GM12878 (cell line): ENCODE results near the gene CHRNE. TPM values are rescaled to one million over a fixed set of nuclear protein-coding genes. Genes with fewer than 3 reads are reported as not detected.

Experiments used
- ATAC-seq: fragments of 200-7000 bp; cut with Tn5 transposase; 3 replicates; pipeline ENCODE4 v1.9.1; 2020; ENCODE audit warnings: mild to moderate bottlenecking, moderate library complexity
- BruUV-seq: library from RNA; stranded (reverse); fragments of 400-500 nt; replicated peaks from 2 replicates; lab custom pipeline; 2021; lab: Mats Ljungman, UMichigan
- CTCF ChIA-PET: fragments of 300-600 bp; sonication (Branson Sonifier 250); formaldehyde crosslinking; extraction: SDS; loops from one replicate; lab custom pipeline; 2021; ENCODE audit warnings: inconsistent platforms; lab: Yijun Ruan, JAX
- POLR2A ChIA-PET: fragments of 350-600 bp; formaldehyde crosslinking; extraction: SDS; loops from one replicate; lab custom pipeline; 2021; ENCODE audit warnings: inconsistent platforms; lab: Charles Lee
- RAD21 ChIA-PET: fragments of 300-600 bp; sonication (Branson Sonifier 250); formaldehyde crosslinking; loops from one replicate; lab custom pipeline; 2023; ENCODE audit warnings: antibody characterized with exemption; ENCODE audit not compliant: unreplicated experiment; lab: Charles Lee
- SMC1A ChIA-PET: fragments of 300-600 bp; sonication (Branson Sonifier 250); formaldehyde crosslinking; loops from one replicate; lab custom pipeline; 2023; ENCODE audit not compliant: unreplicated experiment, uncharacterized antibody; lab: Charles Lee
- DNase-seq: peaks from one replicate; pipeline ENCODE4 v3.0.0-alpha.2; 2011; ENCODE audit warnings: low read depth, low spot score
- FAIRE-seq: peaks from 3 replicates; lab custom pipeline; 2011; peaks lifted over from hg19 to GRCh38; lab: Jason Lieb, UNC
- H2AFZ ChIP-seq: 2 replicates; pipeline ENCODE4 v1.6.0; 2011; ENCODE audit warnings: low read depth, low read length, control low read depth; ENCODE audit not compliant: control insufficient read depth
- H3K27ac ChIP-seq: 2 replicates; pipeline ENCODE4 v1.5.1; 2011; ENCODE audit warnings: control low read depth; ENCODE audit not compliant: control insufficient read depth, insufficient read depth
- H3K27me3 ChIP-seq, 2 experiments: replicated peaks in 1 of 2; 2 replicates each; pipeline versions ENCODE4 v1.6.0 to v1.6.1; 2011; ENCODE audit warnings: low read length in 1 of 2; ENCODE audit not compliant: control insufficient read depth in 2 of 2, insufficient read depth in 2 of 2
- H3K36me3 ChIP-seq, 2 experiments: 2 replicates each; pipeline ENCODE4 v1.5.1; 2011; ENCODE audit warnings: low read length in 1 of 2; ENCODE audit not compliant: control insufficient read depth in 2 of 2, insufficient read depth in 2 of 2
- H3K4me1 ChIP-seq: 2 replicates; pipeline ENCODE4 v1.6.1; 2011; ENCODE audit warnings: mild to moderate bottlenecking, low read length, moderate library complexity, mixed read lengths; ENCODE audit not compliant: control insufficient read depth, insufficient read depth
- H3K4me2 ChIP-seq: 2 replicates; pipeline ENCODE4 v1.6.0; 2011; ENCODE audit warnings: control low read depth; ENCODE audit not compliant: control insufficient read depth, insufficient read depth
- H3K4me3 ChIP-seq: fragments of 200-600 bp; sonication (generic); 2 replicates; pipeline ENCODE4 v1.5.1; 2016
- H3K79me2 ChIP-seq: 2 replicates; pipeline ENCODE4 v1.6.0; 2011; ENCODE audit warnings: low read length; ENCODE audit not compliant: control insufficient read depth, insufficient read depth
- H3K9ac ChIP-seq: 2 replicates; pipeline ENCODE4 v1.8.0; 2011; ENCODE audit warnings: low read length, control low read depth, mixed read lengths; ENCODE audit not compliant: control insufficient read depth, insufficient read depth
- H3K9me3 ChIP-seq: replicated peaks from 3 replicates; pipeline ENCODE4 v1.5.1; 2011; ENCODE audit warnings: mild to moderate bottlenecking, low read length; ENCODE audit not compliant: control insufficient read depth, insufficient read depth
- H4K20me1 ChIP-seq: 2 replicates; pipeline ENCODE4 v1.6.0; 2011; ENCODE audit not compliant: control insufficient read depth, insufficient read depth
- CEBPB ChIP-seq, 2 experiments: fragments of 150-350 bp in 1 of 2; IDR thresholded peaks; 2 replicates each; pipeline ENCODE4 v1.6.1; 2012 to 2014; ENCODE audit warnings: low read depth in 2 of 2, low read length in 2 of 2, borderline replicate concordance in 1 of 2, inconsistent platforms in 1 of 2
- FOXK2 ChIP-seq: fragments of 450-650 bp; IDR thresholded peaks from 2 replicates; pipeline ENCODE4 v1.6.1; 2017; ENCODE audit warnings: mild to moderate bottlenecking, moderate library complexity
- MEF2B ChIP-seq: fragments of 450-650 bp; IDR thresholded peaks from 2 replicates; pipeline ENCODE4 v1.6.1; 2018; ENCODE audit warnings: mild to moderate bottlenecking, moderate library complexity; ENCODE audit not compliant: partially characterized antibody, poor library complexity, severe bottlenecking
- WGBS: methylation state at CpG from one replicate; pipeline ENCODE4 v1.1.6; 2016; ENCODE audit warnings: low lambda C conversion rate; ENCODE audit not compliant: insufficient replicate concordance, insufficient coverage; ENCODE audit errors: missing lambda C conversion rate; 5-methylcytosine and 5-hydroxymethylcytosine counted together
- in situ Hi-C: fragments of 300-500 bp; cut with MboI; formaldehyde crosslinking; loops from 9 replicates; pipeline ENCODE4 v1.14.3; 2018; ENCODE audit warnings: mixed read lengths
- intact Hi-C: fragments of 100-400 bp; cut with micrococcal nuclease; formaldehyde crosslinking; loops from one replicate; pipeline ENCODE4 v1.14.2; 2022; ENCODE audit not compliant: unreplicated experiment
- polyA plus RNA-seq, 11 experiments: library from polyadenylated mRNA; depleted of rRNA in 4 of 11; unstranded in 6 of 11; stranded (reverse) in 5 of 11; fragments of >200 nt; fragmentation: Nextera tagmentation in 4 of 11; fragmentation: Illumina TruSeq in 1 of 11; extraction: Ambion mirVana in 4 of 11; extraction: Trizol in 1 of 11; gene quantifications; 1 replicate in 1 of 11; 2 replicates in 10 of 11; pipeline versions ENCODE4 v1.2.1 to v1.2.3, GENCODE V29; 2011 to 2016; ENCODE audit warnings: inconsistent platforms in 2 of 11, missing spikeins in 2 of 11, low read depth in 1 of 11
- total RNA-seq, 4 experiments: library from RNA; depleted of rRNA in 3 of 4; stranded (reverse); fragments of >200 nt in 3 of 4; fragmentation: Illumina TruSeq in 1 of 4; extraction: Trizol in 1 of 4; gene quantifications; 2 replicates each; pipeline versions ENCODE4 v1.2.1 to v1.2.3, GENCODE V29; 2013 to 2021
- TF ChIP-seq, protein P1 (sequence below): fragments of 450-650 bp; IDR thresholded peaks from 2 replicates; pipeline ENCODE4 v1.6.1; 2016; ENCODE audit warnings: mild to moderate bottlenecking

CHRNE gene
- total and polyA plus RNA-seq, 10 of the 15 experiments (the other 5 are each of a cell fraction or from before 2014, with no cell fraction given), result 0.05 to 0.11 (median 0.08) TPM; not detected in 6

DNA sequence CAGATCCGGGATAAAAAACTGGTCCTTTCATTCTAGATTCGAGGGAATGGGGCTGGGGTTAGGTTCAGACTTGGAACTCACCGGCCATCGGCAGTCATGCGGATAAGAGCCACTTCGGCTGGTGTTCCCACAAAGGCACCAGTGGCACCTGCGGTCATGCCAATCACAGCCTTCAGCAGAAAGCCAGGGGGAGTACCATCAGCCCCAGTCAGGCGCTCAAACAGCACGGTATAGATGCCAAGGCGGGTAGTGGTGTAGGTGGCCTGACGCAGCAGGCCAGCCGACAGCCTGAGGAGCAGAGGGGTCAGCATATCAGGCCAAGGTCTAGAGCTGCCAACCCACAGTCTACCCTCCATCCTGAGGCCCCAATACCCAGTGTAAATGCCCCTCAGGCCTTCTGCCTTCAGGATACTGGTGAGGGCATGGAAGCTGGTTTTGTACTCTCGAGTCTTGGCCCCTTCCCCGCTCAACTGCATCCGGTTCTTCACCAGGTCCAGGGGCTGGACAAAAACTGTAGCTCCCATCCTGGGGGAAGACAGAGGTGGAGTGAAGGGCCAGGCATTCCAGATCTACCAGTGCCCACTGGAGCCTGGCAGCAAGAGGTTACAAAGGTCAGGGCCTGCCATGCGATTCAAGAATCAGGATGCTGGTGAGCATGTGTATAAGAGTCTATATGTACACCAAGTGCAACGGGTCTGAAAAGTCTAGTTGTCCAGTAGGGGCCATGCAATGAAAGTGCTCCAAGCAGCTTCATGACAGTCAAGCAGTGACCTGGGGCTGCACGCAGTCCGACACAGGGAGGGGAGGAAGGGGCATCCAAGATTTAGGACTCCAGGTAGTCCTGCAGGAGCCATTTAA lies 36.0 kb upstream of the CHRNE start:
- Histone ChIP-seq H3K9me3 (no peaks in the 10 kb centered on the region), H3K27me3 (no peaks in the 10 kb centered on the region), H3K4me2 (peak overlapping the region; percentile 98), H3K36me3 (peaks cover 12 to 25% of the 10 kb centered on the region in 2 experiments), H3K9ac (peak overlapping the region; percentile 98), H3K27ac (peak overlapping the region; percentile 97), H3K79me2 (peaks cover 57% of the 10 kb centered on the region), H2AFZ (peak overlapping the region; percentile 77), H4K20me1 (no peaks in the 10 kb centered on the region), H3K4me1 (peaks cover 38% of the 10 kb centered on the region), H3K4me3 (peak overlapping the region; percentile 92)
- TSS peak; percentile 26 for BruUV-seq
- POLR2A ChIA-PET, result interaction anchor here (0.6 to 17.5 kb wide), 13 partner anchors 10 to 1504 kb away, joined by 3 to 272 read pairs (median 4); partner anchors contain the start of genes CAMTA2, CHRNE, DERL2 and ENO3
- SMC1A ChIA-PET, result interaction anchor here (0.8 to 4.5 kb wide), 10 partner anchors 13 to 317 kb away, joined by 3 to 38 read pairs (median 4); partner anchors contain the start of genes CAMTA2, CHRNE, ENO3 and SPAG7
- FAIRE-seq (no peak), ATAC-seq (peak; percentile 2; the same call in 1 of the 3 replicates), DNase-seq (no peak)
- in situ Hi-C loops (no loop called here), intact Hi-C loops (no loop called here)
- RAD21 ChIA-PET, result interaction anchor here (1.2 to 2.8 kb wide), 5 partner anchors 9 to 229 kb away, joined by 4 to 31 read pairs (median 12); partner anchors contain the start of genes ARRB2, PFN1 and SPAG7
- CTCF ChIA-PET, result interaction anchor here (1.1 to 3.5 kb wide), 10 partner anchors 13 to 206 kb away, joined by 3 to 28 read pairs (median 4); partner anchors contain the start of genes C17orf107, CHRNE, ENO3 and SPAG7
- 25% methylated on average over 19 of the region's 19 CpGs for WGBS
- TF ChIP-seq FOXK2, result no peak
- no peak for TF ChIP-seq CEBPB (IDR thresholded peaks at IDR 0.05; ENCODE audit: borderline replicate concordance in 1 of 2, low read depth in 2 of 2, low read length in 2 of 2)
- TF ChIP-seq, protein P1, sequence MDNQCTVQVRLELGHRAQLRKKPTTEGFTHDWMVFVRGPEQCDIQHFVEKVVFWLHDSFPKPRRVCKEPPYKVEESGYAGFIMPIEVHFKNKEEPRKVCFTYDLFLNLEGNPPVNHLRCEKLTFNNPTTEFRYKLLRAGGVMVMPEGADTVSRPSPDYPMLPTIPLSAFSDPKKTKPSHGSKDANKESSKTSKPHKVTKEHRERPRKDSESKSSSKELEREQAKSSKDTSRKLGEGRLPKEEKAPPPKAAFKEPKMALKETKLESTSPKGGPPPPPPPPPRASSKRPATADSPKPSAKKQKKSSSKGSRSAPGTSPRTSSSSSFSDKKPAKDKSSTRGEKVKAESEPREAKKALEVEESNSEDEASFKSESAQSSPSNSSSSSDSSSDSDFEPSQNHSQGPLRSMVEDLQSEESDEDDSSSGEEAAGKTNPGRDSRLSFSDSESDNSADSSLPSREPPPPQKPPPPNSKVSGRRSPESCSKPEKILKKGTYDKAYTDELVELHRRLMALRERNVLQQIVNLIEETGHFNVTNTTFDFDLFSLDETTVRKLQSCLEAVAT, result peak; percentile 66
- no peak for TF ChIP-seq MEF2B
